NCI-H1436 treated with DMSO at 0.1 percent for 48 hours (cell line): ENCODE results near the gene KCTD16.

Source experiments
- DNase-seq: peaks from one replicate; lab custom pipeline; 2025; lab: John Stamatoyannopoulos, UW

Gene KCTD16

DNA sequence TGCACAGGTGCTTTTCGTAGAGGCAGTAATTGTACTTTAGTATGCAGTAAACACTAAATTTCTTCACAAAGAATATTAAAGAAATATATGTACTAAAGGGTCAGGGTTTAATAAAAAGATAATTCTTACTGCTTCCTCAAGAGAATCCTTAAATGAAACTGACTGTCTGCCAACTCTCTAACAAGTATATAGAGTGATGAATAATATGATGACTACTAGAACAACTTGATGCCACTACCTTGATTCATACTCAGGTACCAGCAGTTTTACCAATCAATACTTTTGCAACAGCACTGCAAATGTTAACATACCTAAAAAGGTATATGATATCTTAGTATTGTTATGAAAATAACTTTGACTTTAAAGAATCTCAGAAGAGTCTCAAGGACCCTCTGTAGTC, 4.0 kb upstream of the KCTD16 start:
- DNase-seq: no peak

DNA sequence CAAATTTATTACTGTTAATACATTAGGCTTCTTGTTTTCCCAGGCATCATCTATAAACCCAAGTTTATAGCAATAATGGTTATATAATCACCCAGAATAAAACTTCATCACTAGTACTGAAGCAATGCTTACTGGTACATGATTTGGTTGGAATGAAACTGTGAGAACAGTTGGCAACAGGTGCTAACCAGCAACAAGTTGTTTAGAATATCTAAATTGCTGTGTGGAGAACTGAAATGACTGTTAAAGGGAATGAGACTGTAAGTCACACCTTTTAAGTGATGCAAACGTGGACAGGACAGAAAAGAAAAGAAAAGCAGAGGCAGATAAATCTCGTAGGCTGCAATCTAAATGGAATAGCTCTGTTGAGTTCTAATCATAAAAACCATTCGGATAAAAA, 2.7 kb upstream of the KCTD16 start:
- no peak for DNase-seq

DNA sequence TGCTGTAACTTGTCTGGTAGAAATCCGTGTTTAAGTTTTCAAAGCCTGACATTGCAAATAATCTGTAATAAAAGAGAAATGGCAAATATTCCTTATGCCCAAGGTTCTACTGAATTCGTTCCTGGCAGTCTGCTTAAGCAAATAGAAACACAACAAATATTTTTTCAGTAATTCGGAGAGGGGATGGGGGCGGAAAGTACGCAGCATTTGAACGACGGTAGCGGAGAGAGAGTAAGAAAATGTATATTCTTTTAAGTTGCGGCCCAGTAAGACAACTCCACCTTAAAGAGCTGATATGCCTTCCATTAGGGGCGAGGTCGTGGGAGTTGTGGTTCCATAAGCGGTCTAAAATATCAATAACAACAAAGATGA, 783 bp upstream of the KCTD16 start:
- DNase-seq: no peak

DNA sequence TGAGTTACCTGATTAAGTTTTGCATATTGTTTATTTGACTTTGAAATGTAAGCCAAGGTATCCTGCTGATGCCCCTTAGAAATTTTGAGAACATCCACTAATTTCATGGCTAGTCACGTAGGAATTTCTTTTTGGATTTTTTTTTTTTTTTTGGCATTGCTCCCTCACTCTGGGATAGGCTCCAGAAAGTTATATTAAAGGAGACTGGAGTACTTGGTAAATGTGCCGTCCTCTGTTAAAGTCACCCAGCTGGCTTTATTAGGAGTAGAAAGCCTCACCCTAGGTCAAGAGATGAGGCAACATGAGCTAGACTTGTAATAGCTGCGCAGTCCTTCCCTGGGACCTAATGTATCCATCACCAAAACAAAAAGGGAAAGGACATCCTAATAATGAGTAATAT, 3.1 kb downstream of the KCTD16 start:
- DNase-seq: no peak

DNA sequence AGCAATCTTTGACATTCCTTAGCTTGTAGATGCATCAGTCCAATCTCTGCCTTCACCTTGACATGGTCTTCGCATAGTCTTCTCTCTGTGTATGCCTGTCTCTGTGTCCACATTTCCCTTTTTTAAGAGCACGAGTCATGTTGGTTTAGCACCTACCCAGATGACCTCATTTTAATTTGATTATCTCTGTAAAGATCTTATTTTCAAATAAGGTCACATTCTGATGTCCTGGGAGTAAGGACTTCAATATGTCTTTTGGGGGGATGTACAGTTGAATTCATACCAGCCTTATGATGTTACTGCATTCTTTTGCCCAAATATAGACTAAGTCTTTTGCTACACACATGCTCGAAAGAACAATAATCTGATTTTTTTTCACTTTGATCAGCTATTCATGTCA, 6.9 kb downstream of the KCTD16 start:
- DNase-seq: no peak

DNA sequence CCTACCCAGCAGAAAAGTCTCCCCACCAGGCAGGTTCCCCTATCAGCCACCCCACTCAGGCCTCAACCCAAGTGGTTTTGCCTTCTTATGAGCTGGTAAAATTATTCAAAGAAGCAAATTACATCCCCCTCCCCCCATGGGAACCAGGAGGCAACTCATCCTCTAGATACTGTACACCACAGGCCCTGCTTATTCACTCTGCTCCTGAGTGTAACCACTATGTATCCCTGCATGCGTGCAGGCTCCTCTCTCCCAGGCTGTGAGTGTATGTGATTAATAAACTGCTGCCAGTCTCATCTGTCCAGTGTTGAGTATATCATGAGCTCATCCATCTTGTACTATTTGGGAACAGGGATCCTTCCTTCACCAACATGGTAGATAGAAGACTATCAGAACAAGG, 8.6 kb downstream of the KCTD16 start:
- no peak for DNase-seq

DNA sequence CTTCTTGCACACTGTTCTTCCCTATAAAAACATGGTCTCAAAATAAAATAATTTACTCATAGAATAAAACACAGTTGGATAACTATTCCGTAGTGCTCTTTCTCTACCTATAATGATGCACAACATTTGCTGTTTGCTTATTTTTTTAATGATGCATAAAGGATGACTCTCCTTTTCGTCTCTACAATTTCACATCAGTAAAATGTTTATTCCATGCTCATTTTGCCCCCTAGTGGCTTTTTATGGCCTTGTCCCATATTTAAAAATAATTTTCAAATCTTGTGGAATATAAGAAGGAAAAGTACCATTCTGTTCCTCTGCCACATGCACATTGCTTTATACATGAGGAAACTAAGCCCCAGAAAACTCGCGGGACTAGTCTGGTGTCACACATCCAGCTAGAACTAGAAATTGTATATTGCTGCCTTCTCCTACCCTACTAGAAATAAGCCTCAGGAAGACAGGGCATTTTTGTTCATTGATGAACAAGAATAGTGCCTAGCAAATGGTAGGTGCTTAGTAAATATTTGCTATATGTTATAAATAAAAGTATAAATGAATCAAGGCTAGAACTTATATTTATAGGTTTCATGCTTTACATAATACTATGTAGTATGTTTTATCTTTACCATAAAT, 12.7 kb downstream of the KCTD16 start:
- DNase-seq: no peak

DNA sequence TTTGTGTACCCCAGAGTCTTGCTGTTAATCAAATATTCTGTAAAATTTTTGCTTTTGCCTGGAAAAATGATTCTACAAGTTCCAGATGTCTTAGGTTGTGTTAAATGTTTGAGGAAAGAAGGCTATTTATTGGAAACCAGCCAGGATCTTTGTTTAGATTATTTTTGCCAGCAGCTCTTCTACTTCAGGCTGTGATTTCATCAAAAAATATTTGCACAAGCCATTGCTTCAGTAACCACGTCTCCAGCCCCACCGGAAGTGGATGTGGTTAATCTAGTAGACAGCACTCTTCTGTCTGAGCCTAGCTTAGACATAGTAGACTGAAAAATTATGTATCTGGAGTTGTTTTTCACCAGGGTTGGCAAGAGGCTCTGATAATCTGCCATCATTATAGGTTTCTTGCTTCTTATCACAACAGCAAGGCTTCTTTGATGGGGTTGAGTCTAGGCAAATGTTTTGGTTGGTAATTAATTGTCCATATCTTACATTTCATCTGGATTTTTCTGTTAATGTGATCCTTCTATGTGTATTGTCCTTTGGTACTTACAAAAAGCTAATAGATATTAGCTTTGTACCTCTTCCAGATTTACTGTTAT, 17.1 kb downstream of the KCTD16 start:
- no peak for DNase-seq

DNA sequence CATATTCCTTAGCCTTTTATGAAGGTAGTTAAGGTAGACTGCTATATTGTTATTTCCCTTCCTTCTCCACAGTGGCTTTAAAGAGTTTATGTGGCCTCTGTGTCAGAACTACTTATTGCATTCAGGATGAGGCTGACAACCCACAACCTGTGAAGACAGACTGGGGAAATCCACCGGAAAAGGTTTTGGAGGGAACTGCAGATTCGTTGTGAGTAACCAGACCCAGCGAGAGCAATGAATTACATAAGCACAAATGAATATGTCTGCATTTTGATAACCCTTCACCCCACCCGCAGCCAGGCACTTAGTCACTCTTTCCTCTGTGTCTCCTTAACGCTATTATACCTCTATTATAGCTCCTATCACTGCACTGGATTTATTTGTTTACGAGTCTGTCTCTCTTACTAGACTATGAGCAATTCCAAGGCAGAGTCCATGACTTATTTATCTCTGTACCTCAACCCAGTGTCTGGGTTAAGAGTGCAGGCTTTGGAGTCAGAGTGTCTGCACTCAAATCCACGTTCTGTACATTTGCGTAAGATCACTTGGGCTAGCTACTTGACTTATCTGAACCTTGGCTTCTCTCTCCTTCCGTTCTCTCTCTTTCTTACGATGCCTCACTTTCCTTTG, 19.2 kb downstream of the KCTD16 start:
- DNase-seq: no peak

DNA sequence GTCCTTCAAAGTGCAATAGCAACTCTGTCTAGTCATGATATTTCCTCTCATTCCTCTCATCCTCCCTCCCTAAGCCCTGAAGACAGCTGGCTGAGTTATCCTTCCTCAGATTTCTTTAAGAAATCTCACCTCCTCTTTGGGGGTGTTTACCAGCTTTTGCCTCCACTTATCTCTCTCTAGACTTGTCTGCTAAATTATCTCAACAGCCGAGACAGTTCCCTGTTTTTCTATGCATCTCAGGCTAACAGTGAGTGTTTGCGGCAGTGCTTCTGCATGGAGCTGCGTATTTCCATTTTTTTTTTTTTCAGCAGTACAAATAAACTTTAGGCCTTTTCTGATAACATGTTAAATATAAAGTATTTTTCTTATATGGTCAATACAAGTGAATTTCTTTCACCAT, 20.9 kb downstream of the KCTD16 start:
- no peak for DNase-seq

DNA sequence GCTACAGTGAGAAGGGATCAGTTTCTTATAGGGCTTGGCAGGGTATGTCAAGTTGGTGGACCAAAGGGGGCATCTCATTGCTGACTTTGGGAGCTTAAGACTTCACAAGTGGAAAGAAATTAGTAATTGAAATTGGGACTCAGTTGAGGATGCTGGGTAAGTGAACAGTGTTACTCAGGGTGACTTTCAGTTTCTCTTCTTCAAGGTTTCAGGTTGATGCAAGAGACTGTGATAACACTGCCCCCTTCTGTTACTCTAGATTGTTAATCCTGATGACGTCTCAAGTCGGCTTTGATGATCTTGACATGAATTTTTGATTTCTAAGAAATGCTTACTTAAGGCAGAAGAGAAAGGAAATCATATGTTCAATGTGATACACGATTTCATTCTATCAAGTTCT, 21.3 kb downstream of the KCTD16 start:
- DNase-seq: no peak

DNA sequence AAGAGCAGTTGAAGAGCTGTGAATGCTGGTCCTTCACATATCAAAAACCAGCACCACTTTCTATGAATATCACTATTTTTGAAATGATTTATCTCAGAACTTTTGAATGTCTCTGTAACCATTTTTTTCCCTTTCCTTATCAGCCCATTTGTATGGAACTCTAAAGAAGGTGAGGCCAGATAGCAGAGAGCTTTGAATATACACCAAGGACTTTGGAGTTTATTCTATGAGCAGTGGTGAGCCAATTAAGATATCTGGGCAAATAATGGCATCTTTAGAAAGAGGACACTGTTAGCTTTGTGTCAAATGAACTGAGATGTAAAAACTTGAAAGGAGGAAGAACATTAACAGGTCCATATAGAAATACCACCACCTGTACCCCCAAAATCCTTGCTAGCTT, 22.0 kb downstream of the KCTD16 start:
- DNase-seq: no peak

DNA sequence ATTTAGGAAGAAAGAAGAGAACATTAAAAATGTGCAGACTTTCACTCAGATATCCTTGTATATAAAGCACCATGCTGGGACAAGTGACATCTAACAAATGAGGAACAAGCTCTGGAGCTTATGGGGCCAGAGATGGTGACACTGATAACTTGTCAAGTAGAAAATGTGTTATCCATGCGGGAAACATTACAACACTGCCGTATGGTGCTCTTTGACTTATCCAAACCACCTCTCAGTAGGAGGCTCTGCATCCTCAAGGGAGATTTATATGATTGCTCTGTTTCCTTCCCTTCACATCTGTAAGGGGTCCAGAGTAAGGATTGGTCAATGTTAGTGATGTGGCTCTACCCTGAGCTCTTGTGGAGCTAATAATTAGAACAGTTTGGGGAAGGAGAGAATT, 23.5 kb downstream of the KCTD16 start:
- DNase-seq: no peak

DNA sequence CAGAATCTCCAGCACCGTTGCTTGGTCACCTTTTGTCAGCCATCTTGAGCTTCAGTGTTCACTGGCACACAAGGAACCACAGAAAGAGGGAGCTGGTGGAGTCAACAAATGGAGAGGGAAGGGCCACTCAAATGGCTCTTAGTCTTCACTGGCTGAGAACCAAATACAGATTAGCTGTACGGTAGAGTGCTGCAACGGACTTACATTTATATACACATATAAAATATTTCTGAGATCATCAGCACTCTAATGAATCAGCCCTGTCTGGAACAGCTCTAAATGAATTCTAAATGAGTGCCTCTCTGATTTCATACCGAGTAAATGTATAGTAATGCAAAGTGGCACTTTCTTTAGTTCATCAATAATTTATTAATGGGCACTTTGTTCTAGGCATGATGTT, 24.8 kb downstream of the KCTD16 start:
- DNase-seq: no peak

DNA sequence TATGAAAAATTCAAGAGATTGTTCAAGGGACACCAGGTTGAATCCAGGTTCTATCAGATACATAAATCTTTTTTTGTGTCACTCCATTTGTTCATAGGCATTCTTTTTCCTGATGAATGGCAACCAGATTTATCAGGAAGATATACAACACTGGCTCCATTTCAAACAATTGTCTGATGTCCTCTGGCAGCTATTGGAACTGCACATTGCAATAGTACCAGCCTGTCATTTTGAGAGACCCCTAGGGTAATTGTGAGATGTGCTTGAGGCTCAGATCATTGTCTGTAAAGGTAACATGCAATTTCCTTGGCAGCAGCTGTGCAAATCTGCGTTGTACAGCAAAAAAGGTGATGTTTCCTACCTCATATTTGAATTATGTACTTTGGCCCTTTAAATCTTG, 25.9 kb downstream of the KCTD16 start:
- no peak for DNase-seq

DNA sequence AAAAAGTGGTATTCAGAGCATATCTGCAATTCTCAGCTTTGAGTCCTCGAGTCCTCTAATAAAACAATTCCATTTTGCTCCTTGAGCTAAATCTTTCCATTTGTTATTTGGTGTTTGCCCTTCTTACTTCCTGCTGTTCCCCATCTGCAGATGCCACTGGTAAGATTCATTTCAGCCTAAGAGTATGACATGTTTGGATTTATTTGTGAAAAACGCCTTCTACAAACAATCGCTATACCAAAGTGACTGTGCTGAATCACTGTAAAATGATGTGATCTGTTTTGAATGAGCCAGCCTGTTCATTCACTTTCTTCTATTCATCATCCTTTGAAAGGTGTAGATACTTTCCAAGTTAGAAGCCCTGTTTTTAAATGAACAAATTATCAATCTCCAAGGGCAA, 27.7 kb downstream of the KCTD16 start:
- DNase-seq: peak; percentile 82

DNA sequence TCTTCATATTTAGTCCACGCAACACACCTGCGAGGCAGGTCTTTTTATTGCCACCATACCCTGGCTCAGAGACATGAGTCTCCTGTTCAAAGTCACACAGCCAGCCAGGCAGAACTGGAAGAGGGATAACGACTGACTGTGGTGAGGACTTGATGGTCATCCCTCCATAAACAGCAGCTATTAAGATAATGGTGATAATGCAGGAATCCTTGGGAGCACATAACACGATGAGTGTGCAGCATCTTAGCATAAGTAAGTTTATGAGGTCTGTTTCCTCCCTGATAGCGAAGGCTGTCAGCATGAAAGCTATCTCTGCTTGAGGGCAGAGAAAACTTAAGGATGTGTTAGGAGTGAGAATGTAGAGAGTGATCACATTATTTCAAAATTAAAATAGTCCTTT, 30.9 kb downstream of the KCTD16 start:
- DNase-seq: no peak

DNA sequence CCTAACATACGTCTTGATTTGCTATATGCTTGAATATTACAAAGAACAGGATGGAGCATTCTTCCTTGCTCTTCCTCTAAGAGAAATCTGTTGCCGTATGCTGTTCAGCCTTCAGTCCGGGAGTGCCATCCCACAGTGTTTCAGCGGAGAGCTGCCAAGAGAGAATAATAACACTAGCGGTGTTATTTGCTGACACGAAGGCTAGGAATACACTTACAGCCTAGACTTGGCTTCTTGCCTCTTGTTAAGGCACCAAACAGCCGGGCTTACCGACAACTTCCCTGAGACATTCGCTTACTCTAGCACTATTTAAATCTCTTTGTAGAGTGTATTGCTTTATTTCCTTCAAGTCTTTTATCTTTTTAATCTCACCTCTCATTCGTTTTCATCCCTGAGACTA, 31.4 kb downstream of the KCTD16 start:
- no peak for DNase-seq

DNA sequence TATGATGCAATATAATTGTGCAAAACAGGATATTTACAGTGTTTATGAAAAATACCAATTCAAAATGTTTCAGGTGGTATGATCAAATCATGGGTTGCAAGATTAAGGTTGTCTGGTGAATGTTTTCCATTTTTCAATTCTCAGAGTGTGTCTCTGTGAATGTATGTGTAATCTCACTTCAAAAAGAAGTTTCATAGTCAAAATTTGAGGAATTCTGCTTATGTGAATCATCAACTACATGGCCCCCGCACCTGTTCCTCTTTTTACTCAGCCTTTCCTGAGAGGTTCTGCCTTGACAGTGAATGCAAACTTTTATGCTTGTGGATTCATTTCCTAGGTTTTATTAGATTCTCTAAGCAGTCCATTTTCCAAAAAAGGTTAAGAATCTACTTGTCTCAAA, 32.1 kb downstream of the KCTD16 start:
- no peak for DNase-seq

DNA sequence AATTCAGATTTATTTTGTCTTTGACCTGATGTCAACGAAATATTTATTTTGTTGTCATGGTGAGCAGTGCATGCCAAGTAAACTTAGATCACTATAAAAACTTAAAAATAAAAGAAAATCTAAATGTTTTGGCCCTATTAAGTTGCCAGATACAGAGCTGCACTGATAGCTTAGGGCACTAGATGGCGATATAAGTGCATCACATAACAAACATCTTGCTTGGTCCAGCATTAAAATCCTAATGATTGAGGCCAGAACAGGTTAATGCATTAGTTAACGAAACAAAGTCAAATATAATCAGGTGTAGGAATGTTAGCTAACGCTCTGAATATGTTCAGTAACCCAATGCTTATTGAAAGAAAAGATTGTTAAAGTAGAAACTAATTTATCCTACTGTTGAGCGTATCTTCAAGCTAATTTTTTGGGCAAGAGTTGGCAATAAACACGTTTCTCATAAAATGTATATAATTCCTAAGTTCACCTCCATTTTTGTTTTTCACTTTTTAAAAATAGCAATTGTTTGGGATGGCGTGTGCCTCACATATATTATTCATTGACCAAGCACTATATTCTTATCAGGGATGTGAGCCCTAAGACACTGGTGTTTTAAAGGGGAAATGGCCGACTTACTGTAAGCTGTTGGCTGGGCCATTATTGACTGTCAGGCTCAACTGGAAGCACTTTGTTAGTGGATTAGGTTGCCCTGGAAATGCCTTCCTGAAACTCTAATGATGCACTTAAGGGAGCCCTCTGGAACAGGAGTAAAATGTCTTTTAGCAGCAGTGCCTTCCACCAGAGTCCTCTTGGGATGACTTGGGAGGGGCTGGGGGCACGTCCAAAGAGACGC, 33.3 kb downstream of the KCTD16 start:
- no peak for DNase-seq

DNA sequence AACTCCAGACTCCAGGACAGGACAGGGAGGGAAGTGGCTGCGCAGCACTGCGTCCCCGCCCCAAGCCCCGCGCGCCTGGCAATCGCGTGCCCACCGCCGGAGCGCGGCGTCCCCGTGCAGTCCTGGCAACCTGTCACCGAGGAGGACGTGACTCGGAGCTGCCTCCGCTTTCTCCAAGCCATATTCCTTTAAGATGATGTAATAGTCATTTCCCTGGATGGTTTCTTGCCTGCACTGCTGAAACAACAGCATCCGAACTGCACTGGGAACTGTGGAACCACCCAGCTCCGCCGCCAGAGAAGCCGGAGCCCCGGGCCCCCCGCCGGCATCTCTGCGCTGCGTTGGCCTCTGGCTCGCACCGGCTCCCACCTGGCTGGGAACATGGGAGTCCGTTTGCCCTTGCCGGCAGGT, 34.5 kb downstream of the KCTD16 start:
- no peak for DNase-seq

DNA sequence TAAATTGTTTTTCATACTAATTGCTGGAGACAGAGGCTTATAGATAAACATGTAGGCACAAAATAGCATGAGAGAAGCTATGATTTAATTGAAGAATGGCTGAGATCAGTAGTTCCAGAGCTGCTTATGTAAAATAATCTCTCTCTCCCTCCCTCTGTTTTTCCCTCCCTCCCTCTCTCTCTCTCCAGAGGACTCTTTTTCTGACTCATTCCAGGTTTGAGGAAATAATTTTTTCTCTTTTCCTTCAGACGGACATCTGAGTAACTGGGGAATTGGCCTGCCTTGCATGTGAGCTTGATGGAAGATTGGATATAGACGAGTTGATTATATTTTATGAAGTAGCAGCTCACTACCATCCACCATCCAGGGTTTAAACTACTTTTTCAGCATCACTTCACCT, 35.5 kb downstream of the KCTD16 start:
- DNase-seq: no peak

DNA sequence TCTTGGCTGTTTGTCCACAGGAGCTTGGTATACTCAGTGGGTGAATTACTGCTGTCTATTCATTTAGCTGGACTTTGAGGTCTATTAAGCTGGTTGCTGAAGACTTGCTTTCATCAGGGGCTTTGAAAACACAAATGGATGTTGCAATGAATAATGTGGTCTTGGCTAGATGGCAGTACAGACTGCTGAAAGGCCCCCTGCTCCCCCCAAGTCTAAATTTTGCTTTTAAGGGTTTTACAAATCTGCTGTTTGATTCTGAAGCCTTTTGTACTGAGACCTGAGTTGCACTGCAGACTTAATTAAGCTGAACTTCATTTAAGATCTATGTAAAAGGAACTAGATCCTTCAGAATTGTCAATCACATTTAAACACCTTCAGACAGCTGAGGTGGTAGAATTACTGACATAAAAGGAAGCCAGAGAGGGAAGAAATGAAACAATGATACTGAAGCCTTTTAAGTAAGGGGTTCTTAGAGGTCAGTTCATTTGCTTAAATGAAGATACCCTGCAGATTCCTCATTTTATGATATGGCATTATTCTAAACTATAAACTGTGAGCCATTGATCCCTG, 37.3 kb downstream of the KCTD16 start:
- DNase-seq: no peak
